ENCODE measurements around the gene MIPEP.

The MIPEP gene

DNA sequence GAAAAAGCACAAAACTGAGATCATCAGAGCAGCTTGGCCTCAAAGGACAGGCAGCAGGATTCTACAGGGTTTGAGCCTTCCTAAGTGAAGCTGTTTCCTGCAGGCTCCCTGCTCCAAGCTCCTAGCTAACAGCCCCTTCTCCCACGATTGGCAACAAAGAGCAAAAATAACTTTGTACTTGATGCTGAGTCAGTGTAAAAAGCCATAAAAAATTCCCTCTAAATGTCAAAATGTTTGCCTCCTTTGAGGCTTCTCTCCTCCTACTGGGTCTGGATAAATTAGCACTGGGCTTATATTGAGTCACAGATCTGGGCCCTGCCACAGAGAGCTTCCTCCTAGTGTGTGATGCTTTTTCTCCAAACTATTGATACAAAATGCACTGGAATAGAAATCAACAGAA, 165.7 kb downstream of the MIPEP start:
- ChIA-PET POLR2A (no interaction called here), CTCF (interaction anchor here (1.1 to 1.2 kb wide), 2 partner anchors 15 to 129 kb away, joined by 3 read pairs; no protein-coding TSS in a partner anchor)
- no CpG with 5 or more reads among the region's 1 CpG for WGBS (ENCODE audit: insufficient coverage)
- DNase-seq = no peak
- no peak overlapping the region for H3K27ac ChIP-seq (ENCODE audit: insufficient read depth in 1 of 2, low read depth in 1 of 2, low read length in 2 of 2, poor library complexity in 1 of 2, severe bottlenecking in 2 of 2)
- no peaks in the 10 kb centered on the region for H3K4me1 ChIP-seq (ENCODE audit: control extremely low read depth in 1 of 4, control insufficient read depth in 4 of 4, insufficient read depth in 4 of 4, low read length in 3 of 4)
- no peak overlapping the region for H3K4me3 ChIP-seq (ENCODE audit: control insufficient read depth in 1 of 7, extremely low read depth in 1 of 7, insufficient read depth in 4 of 7, low read depth in 2 of 7, low read length in 6 of 7)
- no peaks in the 10 kb centered on the region for H3K9me3 ChIP-seq (ENCODE audit: control extremely low read depth in 1 of 5, control insufficient read depth in 4 of 5, insufficient read depth in 2 of 5, low read depth in 1 of 5, low read length in 4 of 5)
- no peaks in the 10 kb centered on the region for H3K36me3 ChIP-seq (ENCODE audit: control insufficient read depth in 4 of 4, insufficient read depth in 4 of 4, low read length in 3 of 4)
- H3K27me3 ChIP-seq (replicated peaks in 2 of 5; ENCODE audit: control insufficient read depth in 4 of 5, insufficient read depth in 5 of 5, low read length in 4 of 5) = no peaks in the 10 kb centered on the region

DNA sequence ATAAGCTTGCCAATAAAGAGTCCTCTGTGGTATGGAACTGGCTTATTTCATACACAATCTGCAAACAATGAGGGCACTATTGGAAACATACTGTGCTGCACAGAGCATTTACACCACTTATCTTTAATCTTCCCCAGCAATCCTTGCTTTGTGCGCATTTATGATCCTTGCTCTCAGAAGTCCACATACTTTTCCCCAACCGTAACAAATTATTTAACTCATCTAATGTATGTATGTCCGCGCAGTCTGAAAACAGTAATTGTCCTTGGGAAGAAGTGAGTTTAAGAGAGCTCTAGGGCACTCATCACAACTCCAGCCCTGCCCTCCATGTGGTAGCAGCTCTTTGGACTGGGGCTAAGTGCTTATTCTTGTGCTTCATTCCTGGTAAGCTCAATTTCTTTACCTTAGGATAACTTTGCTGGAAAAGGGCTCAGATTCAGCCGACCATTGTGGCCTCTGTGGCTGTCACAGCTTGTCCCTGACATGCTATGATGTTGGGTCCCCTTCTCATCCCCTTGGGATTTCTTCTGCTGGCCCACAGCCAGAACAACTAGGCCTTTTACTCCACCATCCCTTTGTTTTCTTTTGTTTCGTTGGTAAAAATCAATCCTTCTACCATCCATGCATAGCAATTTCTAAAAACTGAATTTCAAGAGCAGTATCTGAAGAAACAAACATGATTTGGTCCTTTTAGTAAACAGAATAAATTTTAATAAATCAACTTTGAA, 166.3 kb downstream of the MIPEP start:
- WGBS (ENCODE audit: insufficient coverage) = 94% methylated on average over 4 of the region's 6 CpGs
- Histone ChIP-seq H3K4me3 (ENCODE audit: control insufficient read depth in 1 of 7, extremely low read depth in 1 of 7, insufficient read depth in 4 of 7, low read depth in 2 of 7, low read length in 6 of 7) (no peak overlapping the region), H3K36me3 (ENCODE audit: control insufficient read depth in 4 of 4, insufficient read depth in 4 of 4, low read length in 3 of 4) (no peaks in the 10 kb centered on the region), H3K27me3 (replicated peaks in 2 of 5; ENCODE audit: control insufficient read depth in 4 of 5, insufficient read depth in 5 of 5, low read length in 4 of 5) (no peaks in the 10 kb centered on the region), H3K27ac (ENCODE audit: insufficient read depth in 1 of 2, low read depth in 1 of 2, low read length in 2 of 2, poor library complexity in 1 of 2, severe bottlenecking in 2 of 2) (no peak overlapping the region), H3K4me1 (ENCODE audit: control extremely low read depth in 1 of 4, control insufficient read depth in 4 of 4, insufficient read depth in 4 of 4, low read length in 3 of 4) (no peaks in the 10 kb centered on the region), H3K9me3 (ENCODE audit: control extremely low read depth in 1 of 5, control insufficient read depth in 4 of 5, insufficient read depth in 2 of 5, low read depth in 1 of 5, low read length in 4 of 5) (no peaks in the 10 kb centered on the region)
- DNase-seq = no peak
- CTCF ChIA-PET = interaction anchor here (1.1 to 1.2 kb wide), 2 partner anchors 16 to 129 kb away, joined by 3 read pairs; no protein-coding TSS in a partner anchor
- POLR2A ChIA-PET = no interaction called here

DNA sequence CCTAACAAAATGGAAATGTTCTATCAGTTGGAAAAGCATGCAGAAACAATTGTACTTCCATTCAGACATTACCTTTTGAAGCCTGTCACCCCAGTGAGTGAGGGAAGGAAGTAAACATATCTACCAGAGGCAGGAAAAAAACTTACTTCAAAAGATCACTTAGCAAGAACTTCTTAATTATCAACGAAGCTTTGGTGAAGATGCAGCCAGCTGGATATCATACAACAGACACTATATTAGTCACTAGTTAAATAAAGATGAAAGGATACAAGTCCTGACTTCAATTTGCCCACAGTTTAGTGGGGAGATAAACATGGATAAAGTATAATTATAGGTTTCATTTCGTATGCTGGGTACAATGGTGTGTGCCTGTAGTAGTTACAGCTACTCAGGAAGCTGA, 170.2 kb downstream of the MIPEP start:
- H3K36me3 ChIP-seq (ENCODE audit: control insufficient read depth in 4 of 4, insufficient read depth in 4 of 4, low read length in 3 of 4) = no peaks in the 10 kb centered on the region
- 88% methylated on average over 1 of the region's 2 CpGs for WGBS (ENCODE audit: insufficient coverage)
- DNase-seq = no peak

DNA sequence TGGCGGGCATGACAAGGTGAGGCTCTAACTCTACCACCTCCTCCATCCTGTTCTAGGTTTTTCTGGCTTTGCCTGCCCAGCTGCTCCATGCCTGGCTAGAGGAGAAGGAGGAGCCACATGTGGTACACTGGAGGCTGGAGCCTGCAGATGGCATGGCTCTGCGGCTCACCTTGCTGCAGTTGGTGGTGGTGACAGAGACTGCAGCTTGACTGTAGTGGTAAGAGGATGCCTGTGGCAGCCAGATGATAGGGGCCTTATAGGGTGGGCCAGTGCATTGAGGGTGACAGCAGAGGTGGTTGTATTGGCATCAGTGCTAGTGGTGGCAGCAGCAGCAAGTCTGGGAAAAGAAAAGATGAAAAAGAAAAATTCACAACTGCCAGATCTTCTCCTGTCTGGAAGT, 172.8 kb downstream of the MIPEP start:
- no peak overlapping the region for H3K27ac ChIP-seq (ENCODE audit: insufficient read depth in 1 of 2, low read depth in 1 of 2, low read length in 2 of 2, poor library complexity in 1 of 2, severe bottlenecking in 2 of 2)
- POLR2A ChIA-PET = no interaction called here
- peaks cover 0 to 6% (median 5%) of the 10 kb centered on the region in 5 experiments for H3K9me3 ChIP-seq (ENCODE audit: control extremely low read depth in 1 of 5, control insufficient read depth in 4 of 5, insufficient read depth in 2 of 5, low read depth in 1 of 5, low read length in 4 of 5)
- no peak overlapping the region for H3K4me3 ChIP-seq (ENCODE audit: control insufficient read depth in 1 of 7, extremely low read depth in 1 of 7, insufficient read depth in 4 of 7, low read depth in 2 of 7, low read length in 6 of 7)
- H3K4me1 ChIP-seq (ENCODE audit: control extremely low read depth in 1 of 4, control insufficient read depth in 4 of 4, insufficient read depth in 4 of 4, low read length in 3 of 4) = no peaks in the 10 kb centered on the region
- no peaks in the 10 kb centered on the region for H3K36me3 ChIP-seq (ENCODE audit: control insufficient read depth in 4 of 4, insufficient read depth in 4 of 4, low read length in 3 of 4)
- no CpG with 5 or more reads among the region's 2 CpGs for WGBS (ENCODE audit: insufficient coverage)
- H3K27me3 ChIP-seq (replicated peaks in 2 of 5; ENCODE audit: control insufficient read depth in 4 of 5, insufficient read depth in 5 of 5, low read length in 4 of 5) = no peaks in the 10 kb centered on the region
- CTCF ChIA-PET = no interaction called here
- no peak for DNase-seq

More for the DNA sequence above, 170.2 kb downstream of the MIPEP start:
- H3K9me3 ChIP-seq (ENCODE audit: control extremely low read depth in 1 of 5, control insufficient read depth in 4 of 5, insufficient read depth in 2 of 5, low read depth in 1 of 5, low read length in 4 of 5) = peaks cover 0 to 6% (median 0%) of the 10 kb centered on the region in 5 experiments
- no peaks in the 10 kb centered on the region for H3K4me1 ChIP-seq (ENCODE audit: control extremely low read depth in 1 of 4, control insufficient read depth in 4 of 4, insufficient read depth in 4 of 4, low read length in 3 of 4)
- no peak overlapping the region for H3K27ac ChIP-seq (ENCODE audit: insufficient read depth in 1 of 2, low read depth in 1 of 2, low read length in 2 of 2, poor library complexity in 1 of 2, severe bottlenecking in 2 of 2)
- no peaks in the 10 kb centered on the region for H3K27me3 ChIP-seq (replicated peaks in 2 of 5; ENCODE audit: control insufficient read depth in 4 of 5, insufficient read depth in 5 of 5, low read length in 4 of 5)
- H3K4me3 ChIP-seq (ENCODE audit: control insufficient read depth in 1 of 7, extremely low read depth in 1 of 7, insufficient read depth in 4 of 7, low read depth in 2 of 7, low read length in 6 of 7) = no peak overlapping the region
- ChIA-PET POLR2A (no interaction called here), CTCF (no interaction called here)

DNA sequence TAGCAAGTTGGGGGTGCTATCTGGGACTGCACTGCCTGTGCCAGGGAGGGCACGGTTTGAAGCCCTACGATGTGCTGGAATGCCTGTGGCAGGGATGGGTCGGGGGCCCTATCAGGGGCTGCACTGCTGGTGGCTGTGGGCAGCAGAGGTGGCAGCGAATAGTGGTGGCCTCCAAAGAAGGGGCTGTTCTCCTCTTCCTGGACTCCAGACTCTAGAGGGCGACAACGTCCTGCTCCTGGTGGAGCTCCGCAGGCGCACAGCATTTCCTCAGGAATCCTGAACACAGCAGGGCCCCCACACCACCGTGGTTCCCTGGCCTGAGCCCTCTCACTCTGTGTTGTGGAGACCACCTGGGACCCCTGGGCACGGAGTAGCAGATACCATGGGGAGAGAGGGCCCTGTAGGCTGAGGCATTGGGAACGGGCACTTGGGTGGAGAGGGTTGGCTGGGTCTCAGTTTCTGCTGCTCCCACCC, 173.4 kb downstream of the MIPEP start:
- ChIA-PET CTCF (interaction anchor here (0.9 kb wide), 1 partner anchor 9 kb away, joined by 3 read pairs; no protein-coding TSS in a partner anchor), POLR2A (no interaction called here)
- no peak for DNase-seq
- Histone ChIP-seq H3K4me3 (ENCODE audit: control insufficient read depth in 1 of 7, extremely low read depth in 1 of 7, insufficient read depth in 4 of 7, low read depth in 2 of 7, low read length in 6 of 7) (no peak overlapping the region), H3K27me3 (replicated peaks in 2 of 5; ENCODE audit: control insufficient read depth in 4 of 5, insufficient read depth in 5 of 5, low read length in 4 of 5) (no peaks in the 10 kb centered on the region), H3K27ac (ENCODE audit: insufficient read depth in 1 of 2, low read depth in 1 of 2, low read length in 2 of 2, poor library complexity in 1 of 2, severe bottlenecking in 2 of 2) (no peak overlapping the region), H3K4me1 (ENCODE audit: control extremely low read depth in 1 of 4, control insufficient read depth in 4 of 4, insufficient read depth in 4 of 4, low read length in 3 of 4) (no peaks in the 10 kb centered on the region), H3K9me3 (ENCODE audit: control extremely low read depth in 1 of 5, control insufficient read depth in 4 of 5, insufficient read depth in 2 of 5, low read depth in 1 of 5, low read length in 4 of 5) (peaks cover 0 to 6% (median 5%) of the 10 kb centered on the region in 5 experiments), H3K36me3 (ENCODE audit: control insufficient read depth in 4 of 4, insufficient read depth in 4 of 4, low read length in 3 of 4) (no peaks in the 10 kb centered on the region)
- 86% methylated on average over 10 of the region's 11 CpGs for WGBS (ENCODE audit: insufficient coverage)

DNA sequence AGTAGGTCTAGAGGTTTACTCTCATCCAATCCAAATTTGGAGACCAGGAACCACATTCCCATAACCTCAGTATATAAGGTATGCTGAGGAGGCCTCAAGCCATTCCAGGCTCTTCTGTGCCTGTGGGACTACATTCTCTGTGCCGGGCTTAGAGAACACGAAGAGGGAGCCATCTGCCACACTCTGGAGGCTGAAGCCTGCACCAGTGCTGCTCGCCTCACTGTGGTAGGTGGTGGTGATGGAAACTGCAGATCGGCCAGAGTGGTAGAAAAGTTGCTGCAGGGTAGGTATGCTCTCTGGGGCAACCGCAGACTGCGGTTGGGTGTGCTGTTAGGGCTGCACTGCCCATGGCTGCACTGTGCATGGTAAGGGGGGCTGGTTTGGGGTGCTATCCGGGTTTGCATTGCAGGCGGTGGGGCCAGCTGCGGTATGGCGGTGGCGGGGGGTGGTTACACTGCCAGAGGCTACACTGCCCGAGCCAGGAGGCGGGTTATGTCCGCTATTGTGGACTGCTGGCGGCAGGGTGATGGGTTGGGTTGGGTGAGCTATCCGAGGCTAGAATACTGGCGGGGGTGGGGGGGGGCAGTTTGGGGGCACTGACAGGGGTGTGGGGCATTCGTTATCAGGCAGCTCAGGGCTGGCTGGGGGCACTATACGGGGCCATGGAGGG, 174.0 kb downstream of the MIPEP start:
- Histone ChIP-seq H3K4me1 (ENCODE audit: control extremely low read depth in 1 of 4, control insufficient read depth in 4 of 4, insufficient read depth in 4 of 4, low read length in 3 of 4) (no peaks in the 10 kb centered on the region), H3K36me3 (ENCODE audit: control insufficient read depth in 4 of 4, insufficient read depth in 4 of 4, low read length in 3 of 4) (no peaks in the 10 kb centered on the region), H3K4me3 (ENCODE audit: control insufficient read depth in 1 of 7, extremely low read depth in 1 of 7, insufficient read depth in 4 of 7, low read depth in 2 of 7, low read length in 6 of 7) (no peak overlapping the region), H3K27ac (ENCODE audit: insufficient read depth in 1 of 2, low read depth in 1 of 2, low read length in 2 of 2, poor library complexity in 1 of 2, severe bottlenecking in 2 of 2) (no peak overlapping the region), H3K9me3 (ENCODE audit: control extremely low read depth in 1 of 5, control insufficient read depth in 4 of 5, insufficient read depth in 2 of 5, low read depth in 1 of 5, low read length in 4 of 5) (peaks cover 0 to 6% (median 5%) of the 10 kb centered on the region in 5 experiments), H3K27me3 (replicated peaks in 2 of 5; ENCODE audit: control insufficient read depth in 4 of 5, insufficient read depth in 5 of 5, low read length in 4 of 5) (no peaks in the 10 kb centered on the region)
- ChIA-PET CTCF (interaction anchor here (0.9 kb wide), 1 partner anchor 8 kb away, joined by 3 read pairs; no protein-coding TSS in a partner anchor), POLR2A (no interaction called here)
- WGBS (ENCODE audit: insufficient coverage) = 79% methylated on average over 7 of the region's 19 CpGs
- no peak for DNase-seq

DNA sequence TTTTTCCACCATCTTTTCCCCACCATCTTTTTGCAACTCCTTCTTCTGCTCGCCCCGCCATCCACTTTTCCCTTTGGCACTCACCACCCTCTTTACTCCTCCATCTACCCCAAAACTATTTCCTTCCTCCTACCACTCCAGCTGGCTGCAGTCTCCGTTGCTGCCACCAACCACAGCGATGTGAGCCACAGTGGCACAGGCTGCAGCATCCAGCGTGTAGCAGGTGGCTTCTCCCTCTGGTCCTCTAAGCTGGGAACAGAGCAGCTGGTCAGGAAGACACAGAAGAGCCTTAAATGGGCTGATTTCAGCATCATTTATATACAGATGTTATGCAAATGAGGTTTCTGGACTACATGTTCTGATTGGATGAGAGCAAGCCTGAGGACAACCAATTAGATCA, 174.5 kb downstream of the MIPEP start:
- ChIA-PET CTCF (no interaction called here), POLR2A (no interaction called here)
- H3K9me3 ChIP-seq (ENCODE audit: control extremely low read depth in 1 of 5, control insufficient read depth in 4 of 5, insufficient read depth in 2 of 5, low read depth in 1 of 5, low read length in 4 of 5) = peaks cover 0 to 6% (median 5%) of the 10 kb centered on the region in 5 experiments
- H3K27ac ChIP-seq (ENCODE audit: insufficient read depth in 1 of 2, low read depth in 1 of 2, low read length in 2 of 2, poor library complexity in 1 of 2, severe bottlenecking in 2 of 2) = no peak overlapping the region
- WGBS (ENCODE audit: insufficient coverage) = 60% methylated on average over 4 of the region's 5 CpGs
- no peak overlapping the region for H3K4me3 ChIP-seq (ENCODE audit: control insufficient read depth in 1 of 7, extremely low read depth in 1 of 7, insufficient read depth in 4 of 7, low read depth in 2 of 7, low read length in 6 of 7)
- no peaks in the 10 kb centered on the region for H3K36me3 ChIP-seq (ENCODE audit: control insufficient read depth in 4 of 4, insufficient read depth in 4 of 4, low read length in 3 of 4)
- DNase-seq = peak in 1 of 3 donors; percentile 4
- no peaks in the 10 kb centered on the region for H3K4me1 ChIP-seq (ENCODE audit: control extremely low read depth in 1 of 4, control insufficient read depth in 4 of 4, insufficient read depth in 4 of 4, low read length in 3 of 4)
- no peaks in the 10 kb centered on the region for H3K27me3 ChIP-seq (replicated peaks in 2 of 5; ENCODE audit: control insufficient read depth in 4 of 5, insufficient read depth in 5 of 5, low read length in 4 of 5)
